ENCODE data around the gene DLG1.

DNA sequence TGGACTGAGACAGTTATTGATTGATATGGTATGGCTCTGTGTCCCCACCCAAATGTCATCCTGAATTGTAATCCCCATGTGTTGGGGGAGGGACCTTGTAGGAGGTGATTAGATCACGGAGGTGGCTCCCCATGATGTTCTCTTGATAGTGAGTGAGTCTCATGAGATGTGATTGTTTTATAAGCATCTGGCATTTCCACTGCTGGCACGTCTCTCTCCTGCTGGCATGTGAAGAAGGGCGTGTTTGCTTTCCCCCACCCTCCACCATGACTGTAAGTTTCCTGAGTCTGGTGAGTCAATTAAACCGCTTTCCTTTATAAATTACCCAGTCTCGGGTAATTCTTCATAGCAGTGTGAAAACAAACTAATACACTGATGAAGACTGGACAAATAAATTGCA, 163.2 kb downstream of the DLG1 start:
- no peak for TF ChIP-seq CTCF (IDR thresholded peaks at IDR 0.05)
- TF ChIP-seq POLR2A (IDR thresholded peaks at IDR 0.05): no peak
